Chondrocyte (in vitro differentiated cells): ENCODE data around the gene CUL1. TPM values are rescaled to one million over a fixed set of nuclear protein-coding genes. Genes with fewer than 3 reads are reported as not detected.
A peak's percentile ranks its signal among the peaks of the same experiment; 100 is the strongest.

Experiments used
- DNase-seq: peaks from one replicate; pipeline ENCODE4 v3.0.0; 2021; ENCODE audit warnings: mixed read lengths, low spot score
- H3K27ac Mint-ChIP-seq: one replicate; pipeline ENCODE4 v1.8.0; 2021; ENCODE audit warnings: mild to moderate bottlenecking, moderate library complexity, mixed read lengths; ENCODE audit not compliant: unreplicated experiment
- H3K27me3 Mint-ChIP-seq: 2 replicates; pipeline ENCODE4 v1.8.0; 2021; ENCODE audit warnings: low read depth, mixed read lengths
- H3K36me3 Mint-ChIP-seq: 2 replicates; pipeline ENCODE4 v1.8.0; 2021; ENCODE audit warnings: low read depth, mixed read lengths
- H3K4me1 Mint-ChIP-seq: 2 replicates; pipeline ENCODE4 v1.8.0; 2021; ENCODE audit warnings: low read depth, mild to moderate bottlenecking, mixed read lengths
- H3K4me3 Mint-ChIP-seq: one replicate; pipeline ENCODE4 v1.8.0; 2021; ENCODE audit warnings: mild to moderate bottlenecking, moderate library complexity, mixed read lengths; ENCODE audit not compliant: unreplicated experiment
- H3K9me3 Mint-ChIP-seq: 2 replicates; pipeline ENCODE4 v1.8.0; 2021; ENCODE audit warnings: low read depth, mixed read lengths
- total RNA-seq: library from RNA; stranded (reverse); gene quantifications from 3 replicates; pipeline ENCODE4 v1.2.1, GENCODE V29; 2021
- TF ChIP-seq, protein P1 (sequence below): fragments of 200-600 bp; sonication (generic); IDR thresholded peaks from 2 replicates; pipeline ENCODE4 v1.5.0; 2021; ENCODE audit warnings: antibody characterized with exemption, mild to moderate bottlenecking, moderate library complexity

CUL1 gene
- total RNA-seq, 1 donor from 2014 or later, result 41.1 TPM

- Mint-ChIP-seq H3K36me3 (no peaks in the 10 kb centered on the region), H3K4me3 (no peak overlapping the region), H3K27ac (peak overlapping the region; percentile 14)
Measured at GRCh38 chr7:148711191-148712102, 12.7 kb downstream of the CUL1 start.

DNA sequence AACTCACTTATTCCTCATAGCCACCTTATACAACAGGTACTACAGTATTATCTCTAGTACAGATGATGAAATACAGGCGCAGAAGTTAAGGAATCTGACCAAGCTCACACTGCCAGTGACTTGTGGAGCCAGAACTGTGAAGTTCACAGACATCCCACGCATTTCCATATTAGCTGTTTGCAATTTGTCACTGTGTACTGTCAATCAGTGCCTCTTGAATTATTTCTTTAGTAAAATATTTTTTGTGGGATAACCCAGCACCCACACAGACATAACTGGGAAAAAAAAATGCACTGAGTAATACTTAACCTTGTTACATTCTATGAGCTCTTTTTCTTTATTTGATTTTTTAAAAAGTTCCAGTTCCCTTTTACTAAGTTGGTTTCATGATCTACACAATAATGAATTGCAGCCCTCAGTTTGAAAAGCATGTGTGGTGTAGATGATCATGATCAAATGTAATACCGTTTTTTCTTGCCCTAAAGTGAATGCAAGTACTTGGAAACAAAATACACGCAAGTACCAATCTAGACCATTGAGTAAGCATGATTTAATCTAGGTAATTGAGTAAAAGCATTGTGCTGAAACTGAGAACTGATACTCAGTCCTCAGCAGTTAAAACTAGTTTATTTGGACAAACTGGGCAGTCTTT lies 14.1 kb downstream of the CUL1 start:
- Mint-ChIP-seq H3K4me3 (no peak overlapping the region), H3K4me1 (peaks cover 44% of the 10 kb centered on the region), H3K36me3 (no peaks in the 10 kb centered on the region), H3K9me3 (peaks cover 3% of the 10 kb centered on the region), H3K27me3 (no peaks in the 10 kb centered on the region), H3K27ac (peak overlapping the region; percentile 17)
- TF ChIP-seq, protein P1, sequence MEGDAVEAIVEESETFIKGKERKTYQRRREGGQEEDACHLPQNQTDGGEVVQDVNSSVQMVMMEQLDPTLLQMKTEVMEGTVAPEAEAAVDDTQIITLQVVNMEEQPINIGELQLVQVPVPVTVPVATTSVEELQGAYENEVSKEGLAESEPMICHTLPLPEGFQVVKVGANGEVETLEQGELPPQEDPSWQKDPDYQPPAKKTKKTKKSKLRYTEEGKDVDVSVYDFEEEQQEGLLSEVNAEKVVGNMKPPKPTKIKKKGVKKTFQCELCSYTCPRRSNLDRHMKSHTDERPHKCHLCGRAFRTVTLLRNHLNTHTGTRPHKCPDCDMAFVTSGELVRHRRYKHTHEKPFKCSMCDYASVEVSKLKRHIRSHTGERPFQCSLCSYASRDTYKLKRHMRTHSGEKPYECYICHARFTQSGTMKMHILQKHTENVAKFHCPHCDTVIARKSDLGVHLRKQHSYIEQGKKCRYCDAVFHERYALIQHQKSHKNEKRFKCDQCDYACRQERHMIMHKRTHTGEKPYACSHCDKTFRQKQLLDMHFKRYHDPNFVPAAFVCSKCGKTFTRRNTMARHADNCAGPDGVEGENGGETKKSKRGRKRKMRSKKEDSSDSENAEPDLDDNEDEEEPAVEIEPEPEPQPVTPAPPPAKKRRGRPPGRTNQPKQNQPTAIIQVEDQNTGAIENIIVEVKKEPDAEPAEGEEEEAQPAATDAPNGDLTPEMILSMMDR, result no peak
- no peak for DNase-seq

More at GRCh38 chr7:148711191-148712102, 12.7 kb downstream of the CUL1 start:
- H3K4me1 Mint-ChIP-seq, result peaks cover 48% of the 10 kb centered on the region
- no peaks in the 10 kb centered on the region for H3K9me3 Mint-ChIP-seq
- no peaks in the 10 kb centered on the region for H3K27me3 Mint-ChIP-seq
- DNase-seq, result no peak
- TF ChIP-seq, protein P1, result no peak

GRCh38 chr7:148714498-148714897 lies 15.8 kb downstream of the CUL1 start:
- Mint-ChIP-seq H3K4me1 (peaks cover 41% of the 10 kb centered on the region), H3K36me3 (no peaks in the 10 kb centered on the region)

GRCh38 chr7:148715027-148715426 lies 16.3 kb downstream of the CUL1 start:
- Mint-ChIP-seq H3K4me3 (no peak overlapping the region), H3K27ac (no peak overlapping the region), H3K9me3 (peaks cover 3% of the 10 kb centered on the region), H3K4me1 (peaks cover 43% of the 10 kb centered on the region), H3K36me3 (no peaks in the 10 kb centered on the region), H3K27me3 (no peaks in the 10 kb centered on the region)
- TF ChIP-seq, protein P1, result no peak
- no peak for DNase-seq

More at GRCh38 chr7:148714498-148714897, 15.8 kb downstream of the CUL1 start:
- H3K9me3 Mint-ChIP-seq, result peaks cover 3% of the 10 kb centered on the region
- TF ChIP-seq, protein P1, result no peak
- no peaks in the 10 kb centered on the region for H3K27me3 Mint-ChIP-seq
- H3K4me3 Mint-ChIP-seq, result no peak overlapping the region
- H3K27ac Mint-ChIP-seq, result no peak overlapping the region
- DNase-seq, result no peak

- H3K4me1 Mint-ChIP-seq, result peaks cover 54% of the 10 kb centered on the region
- TF ChIP-seq, protein P1, result no peak
- no peak overlapping the region for H3K4me3 Mint-ChIP-seq
- DNase-seq, result no peak
- H3K27ac Mint-ChIP-seq, result no peak overlapping the region
- no peaks in the 10 kb centered on the region for H3K27me3 Mint-ChIP-seq
- H3K36me3 Mint-ChIP-seq, result no peaks in the 10 kb centered on the region
- H3K9me3 Mint-ChIP-seq, result peaks cover 3% of the 10 kb centered on the region
Measured at GRCh38 chr7:148717266-148717793, 18.6 kb downstream of the CUL1 start.
